COLO668 (cell line): ENCODE measurements around the gene INSC.

Experiments used
- DNase-seq: peaks from one replicate; lab custom pipeline; 2025; ENCODE audit not compliant: unreplicated experiment; lab: John Stamatoyannopoulos, UW

Gene INSC

DNA sequence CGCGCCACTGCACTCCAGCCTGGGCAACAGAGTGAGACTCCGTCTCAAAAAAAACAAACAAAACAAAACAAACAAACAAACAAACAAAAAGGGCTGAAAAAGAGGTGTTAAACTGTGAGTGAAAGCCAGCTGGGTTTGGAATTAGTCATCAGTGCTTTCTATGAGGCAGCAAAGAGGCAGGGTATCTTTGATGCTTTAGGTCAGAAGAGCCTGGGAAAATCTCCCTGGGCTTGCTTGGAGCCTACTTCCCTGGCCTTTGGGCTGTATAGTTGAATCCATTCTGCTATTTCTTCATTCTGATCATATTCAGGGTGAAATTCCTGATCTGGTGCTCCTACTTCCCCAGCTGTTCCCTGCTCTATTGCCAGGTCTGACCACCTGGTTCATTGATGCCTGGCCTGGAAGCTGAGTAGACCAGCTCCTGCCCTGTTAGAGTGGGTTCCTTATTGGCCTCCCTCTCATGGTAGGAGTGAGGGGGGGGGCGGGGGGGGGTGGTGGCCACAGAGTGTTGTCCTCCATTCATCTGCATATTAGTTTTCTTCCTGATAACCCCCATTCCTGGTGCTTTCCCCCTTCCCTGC, 65.6 kb downstream of the INSC start:
- no peak for DNase-seq

GRCh38 chr11:15182372-15182771, 67.6 kb downstream of the INSC start:
- DNase-seq = no peak

DNA sequence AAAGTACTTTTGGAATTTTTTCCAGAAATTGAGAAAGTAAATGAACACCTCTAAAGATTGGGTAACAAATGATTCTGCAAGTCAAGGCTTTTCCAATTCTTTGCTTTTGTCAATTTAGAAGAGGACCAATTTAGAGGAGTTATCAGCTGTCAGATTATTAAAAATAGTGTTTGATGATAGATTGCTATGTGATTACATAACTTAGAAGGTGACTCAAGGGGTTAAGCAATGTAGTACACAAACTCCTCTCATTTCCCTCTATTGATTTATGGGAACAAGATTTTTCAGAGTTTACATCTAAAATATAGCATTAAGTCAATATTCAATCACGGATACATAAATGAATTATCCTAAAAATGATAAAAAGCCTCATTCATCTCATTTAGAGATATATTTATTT, 70.3 kb downstream of the INSC start:
- no peak for DNase-seq

DNA sequence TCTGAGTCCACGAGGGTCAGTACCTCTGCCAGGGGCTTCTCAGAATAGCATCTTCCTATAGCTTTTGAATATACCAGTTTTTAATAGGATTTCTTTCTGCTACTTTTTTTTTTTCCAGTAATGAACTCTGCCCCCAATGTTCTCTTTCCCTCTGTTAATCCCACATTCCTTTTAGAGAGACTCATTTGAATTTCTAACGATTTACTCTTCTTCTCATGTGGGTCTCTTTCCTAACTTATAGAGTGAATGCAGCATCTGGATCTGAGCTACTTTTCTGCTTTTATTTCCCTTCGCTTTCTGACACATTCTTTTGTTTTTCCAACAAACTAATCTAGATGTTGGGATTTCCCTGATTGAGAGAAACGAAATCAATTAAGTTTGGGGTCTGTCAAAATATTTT, 71.4 kb downstream of the INSC start:
- DNase-seq = no peak

- DNase-seq = no peak
These were observed 74.5 kb downstream of the INSC start for GRCh38 chr11:15189189-15189588.

DNA sequence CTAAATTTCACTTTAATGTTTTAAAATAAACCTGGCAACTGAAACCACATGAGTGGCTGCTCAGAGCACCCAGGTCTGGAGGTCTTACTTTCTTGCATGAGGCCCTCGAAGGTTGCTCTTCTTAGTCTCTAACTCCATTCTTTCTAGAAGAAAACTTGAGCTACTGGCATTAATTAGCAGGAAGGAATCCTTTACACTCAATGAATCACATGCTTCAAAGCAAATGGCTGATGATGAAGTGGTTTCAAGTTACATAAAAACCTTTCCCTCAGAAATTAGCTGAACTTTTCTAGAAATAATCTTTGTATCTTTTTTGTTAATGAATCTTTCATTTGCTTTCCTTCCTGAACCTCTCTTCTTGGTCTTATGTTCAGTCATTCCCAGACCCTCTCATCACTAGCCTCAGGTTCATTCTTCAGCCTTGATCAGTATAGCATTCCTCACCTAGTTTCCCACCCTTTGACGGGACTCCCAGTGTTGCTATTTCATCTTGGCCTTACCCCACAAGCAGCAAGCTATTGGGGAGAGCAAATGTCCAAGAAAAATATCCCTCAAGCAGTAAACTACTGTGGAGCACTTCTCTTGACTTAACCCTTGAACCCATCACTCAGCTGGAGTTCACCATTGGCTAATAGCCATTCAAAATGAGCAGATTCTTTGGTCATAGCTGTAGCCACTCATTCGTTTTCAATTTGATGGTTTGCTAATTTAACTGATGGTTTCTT, 75.1 kb downstream of the INSC start:
- no peak for DNase-seq

- no peak for DNase-seq
These were observed 75.9 kb downstream of the INSC start for GRCh38 chr11:15190611-15191010.

GRCh38 chr11:15192005-15192556, 77.4 kb downstream of the INSC start:
- DNase-seq = no peak

GRCh38 chr11:15194671-15195415, 80.1 kb downstream of the INSC start:
- no peak for DNase-seq

DNA sequence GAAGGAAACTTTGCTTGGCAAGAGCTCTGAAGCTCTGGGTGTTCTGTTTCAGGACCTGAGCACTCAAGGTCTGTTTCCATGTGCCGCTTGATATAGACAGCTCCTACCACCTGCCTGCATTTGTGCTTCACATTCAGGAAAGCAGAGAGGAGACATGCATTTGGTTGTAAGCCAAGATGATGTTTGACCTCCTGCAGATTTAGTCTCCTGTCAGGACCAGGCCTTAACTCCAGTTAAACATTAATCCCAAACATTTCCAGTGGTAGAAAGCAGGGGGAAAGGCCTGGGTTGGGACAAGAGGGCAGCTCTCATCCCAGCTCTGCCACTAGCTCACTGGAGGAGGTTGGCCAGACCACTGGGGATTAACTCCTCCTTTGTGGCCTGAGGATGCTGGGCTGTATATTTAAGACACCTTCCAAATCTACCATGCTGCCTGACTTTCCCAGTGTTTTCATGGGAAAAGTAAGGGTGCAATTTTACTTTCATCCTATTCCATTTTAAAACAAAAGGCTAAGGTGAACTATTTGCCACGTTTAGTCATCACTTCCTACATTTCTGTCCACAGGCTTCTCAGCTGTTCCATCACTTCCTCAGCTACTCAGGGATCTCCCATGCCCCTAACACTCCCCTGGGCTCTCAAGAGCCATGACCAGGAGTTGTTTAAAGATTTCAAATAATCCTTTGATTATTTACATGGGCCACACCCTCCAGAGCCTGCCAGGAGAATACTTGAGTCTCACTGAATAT, 80.9 kb downstream of the INSC start:
- peak; percentile 52 for DNase-seq

GRCh38 chr11:15196704-15197103, 82.0 kb downstream of the INSC start:
- DNase-seq = no peak

DNA sequence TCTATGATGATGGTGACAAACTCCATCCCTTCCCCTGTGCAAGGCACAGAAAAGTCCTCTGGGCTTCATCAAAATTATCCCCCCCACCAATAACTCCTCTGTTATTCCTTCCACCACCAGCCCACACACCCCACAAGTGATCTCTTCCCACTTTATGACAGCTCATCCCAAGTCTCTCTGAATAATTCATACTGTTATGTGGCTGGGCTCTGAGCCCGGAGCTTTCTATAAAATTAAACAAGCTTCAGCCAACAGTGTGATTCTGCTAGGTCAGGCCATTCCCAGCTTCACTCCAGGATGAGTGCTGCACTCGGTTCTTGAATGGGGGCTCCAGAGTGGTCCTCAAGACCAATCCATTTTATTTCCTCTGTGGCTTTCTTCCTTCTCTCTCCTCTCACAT, 83.0 kb downstream of the INSC start:
- DNase-seq = no peak

DNA sequence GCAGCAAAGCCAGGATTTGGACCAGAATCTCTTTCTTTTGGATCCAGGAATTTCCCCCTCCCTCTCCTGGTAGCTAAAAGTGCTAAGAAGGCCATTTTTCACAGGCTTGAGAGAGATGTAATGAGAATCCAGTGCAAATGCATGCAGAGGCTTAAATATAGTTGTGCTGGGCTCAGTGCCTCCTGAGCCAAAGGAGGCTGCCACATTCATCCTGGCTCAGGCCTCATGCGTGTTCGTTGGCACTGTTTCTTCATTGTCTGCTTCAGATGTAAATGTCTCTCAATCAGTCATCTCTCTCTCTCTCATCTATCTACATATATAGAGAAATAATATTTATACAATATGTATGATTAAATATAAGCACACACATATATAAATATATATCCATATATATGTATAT, 83.6 kb downstream of the INSC start:
- DNase-seq = no peak

GRCh38 chr11:15199693-15200092, 85.0 kb downstream of the INSC start:
- DNase-seq = no peak

- DNase-seq = no peak
These were observed 86.0 kb downstream of the INSC start for GRCh38 chr11:15200696-15201095.

- DNase-seq = no peak
These were observed 86.9 kb downstream of the INSC start for GRCh38 chr11:15201586-15201985.

DNA sequence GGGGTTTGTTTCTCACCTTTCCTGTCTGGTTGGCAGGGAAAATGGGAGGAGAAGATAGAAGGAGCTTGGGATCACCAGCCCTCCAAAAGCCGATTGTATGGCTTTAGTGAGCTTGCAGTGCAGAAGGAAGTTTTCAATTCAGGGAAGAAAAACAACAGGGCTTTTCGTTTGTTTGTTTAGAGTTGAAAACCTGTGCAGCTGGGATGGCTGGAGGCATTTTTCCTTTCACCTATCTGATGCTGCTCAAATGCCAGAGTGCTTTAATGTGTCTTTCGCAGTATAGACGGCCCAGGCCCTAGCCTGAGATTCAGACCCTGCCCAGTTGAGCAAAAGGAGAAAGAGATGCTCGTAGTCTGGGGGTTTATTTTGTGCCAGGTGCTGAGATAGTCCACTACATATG, 87.9 kb downstream of the INSC start:
- no peak for DNase-seq

GRCh38 chr11:15204711-15205110, 90.0 kb downstream of the INSC start:
- no peak for DNase-seq

- no peak for DNase-seq
These were observed 92.1 kb downstream of the INSC start for GRCh38 chr11:15206791-15207190.

GRCh38 chr11:15208378-15209222, 93.9 kb downstream of the INSC start:
- peak; percentile 72 for DNase-seq
